Sigmoid colon (tissue), 7 donors: Measurements from ENCODE around the gene PARD3. TPM values are rescaled to one million over a fixed set of nuclear protein-coding genes. Genes with fewer than 3 reads are reported as not detected.

Source experiments
- DNase-seq: peaks from one replicate; pipeline ENCODE4 v3.0.0-alpha.2; 2019
- H3K27ac ChIP-seq, 4 donors: fragments of 200-600 bp; sonication (generic); one replicate each; pipeline ENCODE4 v1.5.1; 2016 to 2019; ENCODE audit warnings: mild to moderate bottlenecking in 1 of 4
- H3K27me3 ChIP-seq, 3 donors: fragments of 200-600 bp; sonication (generic); one replicate each; pipeline ENCODE4 v1.5.1; 2019; ENCODE audit warnings: mild to moderate bottlenecking in 1 of 3
- H3K36me3 ChIP-seq, 4 donors: fragments of 200-600 bp; sonication (generic); one replicate each; pipeline ENCODE4 v1.5.1; 2016 to 2019
- H3K4me1 ChIP-seq, 4 donors: fragments of 200-600 bp; sonication (generic); one replicate each; pipeline ENCODE4 v1.5.1; 2017 to 2019
- H3K4me3 ChIP-seq, 4 donors: fragments of 200-600 bp; sonication (generic); one replicate each; pipeline ENCODE4 v1.5.1; 2017 to 2019; ENCODE audit warnings: mild to moderate bottlenecking in 2 of 4, moderate library complexity in 1 of 4
- H3K9me3 ChIP-seq, 4 donors: fragments of 200-600 bp in 3 of 4; sonication (generic) in 3 of 4; one replicate each; pipeline versions ENCODE4 v1.5.1 to v1.6.1; 2013 to 2019
- EP300 ChIP-seq, 4 donors: sonication (generic); formaldehyde crosslinking; IDR thresholded peaks; one replicate each; pipeline ENCODE4 v1.6.1; 2017; ENCODE audit warnings: antibody characterized with exemption in 4 of 4
- POLR2A ChIP-seq, 2 donors: fragments of 450-650 bp; IDR thresholded peaks; one replicate each; pipeline ENCODE4 v1.6.1; 2016; ENCODE audit warnings: antibody characterized with exemption in 2 of 2, mild to moderate bottlenecking in 2 of 2, moderate library complexity in 2 of 2
- POLR2AphosphoS5 ChIP-seq, 4 donors: sonication (generic); formaldehyde crosslinking; IDR thresholded peaks; one replicate each; pipeline ENCODE4 v1.6.1; 2017; ENCODE audit warnings: antibody characterized with exemption in 4 of 4
- WGBS, 2 donors: extraction: QIAGEN DNeasy Blood & Tissue Kit; methylation state at CpG; one replicate each; pipeline ENCODE4 v1.1.7; 2013; 5-methylcytosine and 5-hydroxymethylcytosine counted together
- intact Hi-C: fragments of 100-400 bp; cut with DNase I; formaldehyde crosslinking; loops from one replicate; pipeline ENCODE4 v1.15.1; 2023
- polyA plus RNA-seq, 3 donors: library from polyadenylated mRNA; stranded (reverse); fragments of 200-250 nt; gene quantifications; one replicate each; pipeline ENCODE4 v1.2.3, GENCODE V29; 2013
- total RNA-seq, 4 donors: library from RNA; depleted of rRNA; stranded (reverse); fragments of >200 nt; gene quantifications; one replicate each; pipeline ENCODE4 v1.1.0, GENCODE V29; 2016
- TF ChIP-seq, protein P1 (sequence below), 4 experiments: fragments of 450-650 bp in 3 of 4; fragments of 200-600 bp in 1 of 4; IDR thresholded peaks; one replicate each; pipeline ENCODE4 v1.5.1; 2016 to 2019; ENCODE audit warnings: antibody characterized with exemption in 4 of 4, mild to moderate bottlenecking in 3 of 4, moderate library complexity in 2 of 4
- donor health status: healthy with polysubstance abuse.
- donor health status: Bipolar disorder and iron deficiency.
- donor health status: healthy.

PARD3 gene
- total and polyA plus RNA-seq, 7 donors: 17.5 to 96.4 (median 75.9) TPM

GRCh38 chr10:34169131-34169530 is 646.0 kb downstream of the PARD3 start:
- Histone ChIP-seq H3K4me3 (no peak overlapping the region), H3K4me1 (peaks cover 0 to 9% (median 0%) of the 10 kb centered on the region in 4 donors), H3K9me3 (no peaks in the 10 kb centered on the region), H3K27ac (no peak overlapping the region), H3K27me3 (no peaks in the 10 kb centered on the region), H3K36me3 (no peaks in the 10 kb centered on the region)
- intact Hi-C loops: no loop called here
- TF ChIP-seq POLR2A (IDR thresholded peaks at IDR 0.05) (no peak), EP300 (IDR thresholded peaks at IDR 0.05) (no peak)
- WGBS, 2 donors: 72 to 74% methylated on average over 3 of the region's 3 CpGs
- DNase-seq: no peak

GRCh38 chr10:34168439-34168838 is 646.7 kb downstream of the PARD3 start:
- Histone ChIP-seq H3K4me3 (no peak overlapping the region), H3K9me3 (no peaks in the 10 kb centered on the region), H3K27me3 (no peaks in the 10 kb centered on the region), H3K27ac (no peak overlapping the region), H3K36me3 (no peaks in the 10 kb centered on the region), H3K4me1 (peaks cover 0 to 9% (median 0%) of the 10 kb centered on the region in 4 donors)
- intact Hi-C loops: no loop called here
- DNase-seq: no peak
- no peak for TF ChIP-seq EP300 (IDR thresholded peaks at IDR 0.05)
- no peak for TF ChIP-seq POLR2A (IDR thresholded peaks at IDR 0.05)
- no peak for TF ChIP-seq POLR2AphosphoS5 (IDR thresholded peaks at IDR 0.05)
- TF ChIP-seq, protein P1, sequence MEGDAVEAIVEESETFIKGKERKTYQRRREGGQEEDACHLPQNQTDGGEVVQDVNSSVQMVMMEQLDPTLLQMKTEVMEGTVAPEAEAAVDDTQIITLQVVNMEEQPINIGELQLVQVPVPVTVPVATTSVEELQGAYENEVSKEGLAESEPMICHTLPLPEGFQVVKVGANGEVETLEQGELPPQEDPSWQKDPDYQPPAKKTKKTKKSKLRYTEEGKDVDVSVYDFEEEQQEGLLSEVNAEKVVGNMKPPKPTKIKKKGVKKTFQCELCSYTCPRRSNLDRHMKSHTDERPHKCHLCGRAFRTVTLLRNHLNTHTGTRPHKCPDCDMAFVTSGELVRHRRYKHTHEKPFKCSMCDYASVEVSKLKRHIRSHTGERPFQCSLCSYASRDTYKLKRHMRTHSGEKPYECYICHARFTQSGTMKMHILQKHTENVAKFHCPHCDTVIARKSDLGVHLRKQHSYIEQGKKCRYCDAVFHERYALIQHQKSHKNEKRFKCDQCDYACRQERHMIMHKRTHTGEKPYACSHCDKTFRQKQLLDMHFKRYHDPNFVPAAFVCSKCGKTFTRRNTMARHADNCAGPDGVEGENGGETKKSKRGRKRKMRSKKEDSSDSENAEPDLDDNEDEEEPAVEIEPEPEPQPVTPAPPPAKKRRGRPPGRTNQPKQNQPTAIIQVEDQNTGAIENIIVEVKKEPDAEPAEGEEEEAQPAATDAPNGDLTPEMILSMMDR (IDR thresholded peaks at IDR 0.05): no peak
- WGBS, 2 donors: 79 to 88% methylated on average over 4 of the region's 4 CpGs

DNA sequence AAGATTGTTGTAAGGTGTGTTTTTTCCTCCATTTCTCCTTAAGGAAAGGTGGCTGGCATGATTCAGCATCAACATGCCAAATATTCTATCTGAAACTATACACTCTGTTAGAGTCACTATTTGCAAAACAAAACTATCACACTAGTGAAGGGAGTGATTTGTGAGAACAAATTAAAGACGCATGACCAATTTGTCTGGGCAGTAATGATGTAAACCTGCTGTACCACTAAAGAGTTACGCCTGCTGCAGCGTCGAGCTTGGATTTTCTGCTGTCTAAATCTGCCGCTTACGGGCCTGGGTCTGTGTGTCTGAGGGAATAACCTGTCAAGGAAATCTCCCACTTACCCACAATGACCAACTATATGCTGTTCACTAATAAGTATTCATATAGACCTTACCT is 648.3 kb downstream of the PARD3 start:
- peaks cover 0 to 9% (median 0%) of the 10 kb centered on the region in 4 donors for H3K4me1 ChIP-seq
- DNase-seq: no peak
- no peak overlapping the region for H3K27ac ChIP-seq
- 87 to 90% methylated on average over 6 of the region's 6 CpGs for WGBS, 2 donors
- H3K36me3 ChIP-seq: no peaks in the 10 kb centered on the region
- H3K4me3 ChIP-seq: no peak overlapping the region
- no peaks in the 10 kb centered on the region for H3K27me3 ChIP-seq
- H3K9me3 ChIP-seq: no peaks in the 10 kb centered on the region
- intact Hi-C loops: no loop called here
- no peak for TF ChIP-seq POLR2A (IDR thresholded peaks at IDR 0.05)
- TF ChIP-seq POLR2AphosphoS5 (IDR thresholded peaks at IDR 0.05): no peak
- TF ChIP-seq EP300 (IDR thresholded peaks at IDR 0.05): no peak
- TF ChIP-seq, protein P1 (IDR thresholded peaks at IDR 0.05): no peak

DNA sequence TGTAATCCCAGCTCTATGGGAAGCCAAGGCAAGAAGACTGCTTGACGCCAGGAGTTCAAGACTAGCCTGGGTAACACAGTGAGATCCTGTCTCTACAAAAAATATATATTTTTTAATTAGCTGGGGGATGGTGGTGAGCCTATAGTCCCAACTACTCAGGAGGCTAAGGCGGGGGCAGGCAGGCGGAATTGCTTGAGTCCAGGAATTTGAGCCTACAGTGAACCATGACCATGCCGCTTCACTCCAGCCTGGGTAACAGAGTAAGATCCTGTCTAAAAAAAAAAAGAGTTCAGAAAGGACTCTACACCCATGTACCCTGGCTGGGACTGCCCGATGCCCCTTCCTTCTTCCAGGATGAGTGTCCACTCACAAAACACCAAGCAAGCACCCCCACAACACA is 648.7 kb downstream of the PARD3 start:
- TF ChIP-seq, protein P1 (IDR thresholded peaks at IDR 0.05): no peak
- TF ChIP-seq POLR2AphosphoS5 (IDR thresholded peaks at IDR 0.05) (no peak), EP300 (IDR thresholded peaks at IDR 0.05) (no peak), POLR2A (IDR thresholded peaks at IDR 0.05) (no peak)
- no peaks in the 10 kb centered on the region for H3K9me3 ChIP-seq
- intact Hi-C loops: no loop called here
- no peak for DNase-seq
- peaks cover 0 to 9% (median 0%) of the 10 kb centered on the region in 4 donors for H3K4me1 ChIP-seq
- no peak overlapping the region for H3K4me3 ChIP-seq
- WGBS, 2 donors: 96 to 97% methylated on average over 5 of the region's 5 CpGs
- no peaks in the 10 kb centered on the region for H3K27me3 ChIP-seq
- H3K27ac ChIP-seq: no peak overlapping the region
- no peaks in the 10 kb centered on the region for H3K36me3 ChIP-seq

DNA sequence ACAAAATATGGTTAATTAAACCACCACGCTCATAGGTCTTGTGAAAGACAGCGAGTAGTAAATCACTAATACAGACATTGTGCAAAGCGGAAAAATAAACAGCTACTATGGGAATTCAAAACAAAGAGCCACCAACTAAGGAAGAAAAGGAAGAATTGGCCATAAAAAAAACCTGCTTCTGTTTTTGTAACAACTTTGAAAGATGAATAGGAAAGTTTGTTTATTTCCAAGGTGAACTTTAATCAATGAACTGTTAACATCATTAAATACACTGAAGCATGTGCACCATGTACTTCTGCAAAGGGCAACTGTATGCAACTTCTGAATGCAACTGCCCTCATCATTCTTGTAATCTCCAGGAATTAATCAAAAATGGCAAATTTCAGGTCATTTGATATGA is 651.1 kb downstream of the PARD3 start:
- WGBS, 2 donors: 81 to 96% methylated on average over 3 of the region's 3 CpGs
- TF ChIP-seq, protein P1 (IDR thresholded peaks at IDR 0.05): no peak
- no peak for TF ChIP-seq POLR2AphosphoS5 (IDR thresholded peaks at IDR 0.05)
- no peak for TF ChIP-seq POLR2A (IDR thresholded peaks at IDR 0.05)
- TF ChIP-seq EP300 (IDR thresholded peaks at IDR 0.05): no peak
- Histone ChIP-seq H3K27me3 (no peaks in the 10 kb centered on the region), H3K27ac (no peak overlapping the region), H3K4me3 (no peak overlapping the region), H3K36me3 (no peaks in the 10 kb centered on the region), H3K9me3 (no peaks in the 10 kb centered on the region), H3K4me1 (peaks cover 0 to 8% (median 0%) of the 10 kb centered on the region in 4 donors)
- intact Hi-C loops: no loop called here
- no peak for DNase-seq
